ENCODE measurements around the gene FLRT2. TPM values are rescaled to one million over a fixed set of nuclear protein-coding genes. Genes with fewer than 3 reads are reported as not detected.

The FLRT2 gene
- total and polyA plus RNA-seq, 2 of the 4 experiments (the other 2 are of a cell fraction): 10.2 to 13.1 TPM

GRCh38 chr14:85562630-85563029, 32.7 kb downstream of the FLRT2 start:
- no peaks in the 10 kb centered on the region; the same call in 1 of the 2 replicates for H4K20me1 ChIP-seq (ENCODE audit: insufficient read depth, low read length)
- intact Hi-C loops (cut with micrococcal nuclease) (loop anchor here (10.0 kb wide), 1 partner anchor 1232 kb away; no protein-coding TSS in a partner anchor), dilution Hi-C loops (cut with HindIII; ENCODE audit: low sequenced_read_pairs, unreplicated experiment) (no loop called here), in situ Hi-C loops (cut with MboI; ENCODE audit: low sequenced_read_pairs) (no loop called here)
- no peak overlapping the region for H3K56ac ChIP-seq (ENCODE audit: extremely low read depth, insufficient read depth, low read length)
- POLR2A ChIA-PET (ENCODE audit: unreplicated experiment): no interaction called here
- BruUV-seq (replicated peaks): no TSS peak
- no peak overlapping the region for H2AK9ac ChIP-seq (replicated peaks; ENCODE audit: low read depth, low read length, poor library complexity)
- DNase-seq (no peak), ATAC-seq (ENCODE audit: low read depth) (no peak)
- H3K36me3 ChIP-seq (ENCODE audit: control insufficient read depth, insufficient read depth, low read length): peaks cover 4% of the 10 kb centered on the region
- peaks cover 7% of the 10 kb centered on the region for H3K9me1 ChIP-seq (ENCODE audit: insufficient read depth, low read length)
- no peak overlapping the region for H3K9ac ChIP-seq (ENCODE audit: low read depth, low read length)
- H2AFZ ChIP-seq (replicated peaks; ENCODE audit: low read length, poor library complexity): no peak overlapping the region
- no peak overlapping the region for H4K5ac ChIP-seq (ENCODE audit: low read depth, low read length)
- H2AK5ac ChIP-seq (ENCODE audit: low read depth, low read length): no peak overlapping the region
- no peak overlapping the region for H2BK20ac ChIP-seq (ENCODE audit: low read depth, low read length)
- H3K4ac ChIP-seq (ENCODE audit: low read depth, low read length): no peak overlapping the region
- H3K14ac ChIP-seq (replicated peaks; ENCODE audit: low read depth, low read length): no peak overlapping the region
- peaks cover 3 to 5% of the 10 kb centered on the region in 2 experiments; a peak in 1 of 4 replicates for H3K79me1 ChIP-seq (ENCODE audit: low read depth in 1 of 2, low read length in 2 of 2)
- H3K4me3 ChIP-seq (ENCODE audit: insufficient read depth, low read depth, low read length): no peak overlapping the region
- no peak overlapping the region for H2BK15ac ChIP-seq (ENCODE audit: low read depth, low read length)
- no peak overlapping the region for H3K27ac ChIP-seq (ENCODE audit: insufficient read depth, low read length)
- no peak overlapping the region for H4K8ac ChIP-seq (ENCODE audit: low read depth in 2 of 2, low read length in 2 of 2)
- H2BK120ac ChIP-seq (ENCODE audit: low read depth, low read length): no peak overlapping the region
- H3K27me3 ChIP-seq (ENCODE audit: control insufficient read depth, insufficient read depth, low read length): no peaks in the 10 kb centered on the region
- no peak overlapping the region for H2BK5ac ChIP-seq (ENCODE audit: low read depth, low read length, poor library complexity, severe bottlenecking)
- whole genome bisulfite sequencing, 2 experiments (ENCODE audit: extremely low coverage in 2 of 2, insufficient read length in 1 of 2): no CpG with 5 or more reads among the region's 5 CpGs
- no peak overlapping the region for H3K23ac ChIP-seq (ENCODE audit: low read depth, low read length)
- peaks cover 7% of the 10 kb centered on the region for H3K4me1 ChIP-seq (ENCODE audit: control insufficient read depth, insufficient read depth, low read length)
- no peaks in the 10 kb centered on the region for H3K9me3 ChIP-seq (ENCODE audit: control insufficient read depth, insufficient read depth, low read length)
- no peak overlapping the region for H3K18ac ChIP-seq (ENCODE audit: low read depth, low read length)
- TF ChIP-seq SMC3 (IDR thresholded peaks at IDR 0.05; ENCODE audit: low read depth, low read length) (no peak), CEBPB (IDR thresholded peaks at IDR 0.05; ENCODE audit: low read depth, low read length) (peak; percentile 36; the same call in 1 of the 2 replicates), BHLHE40 (IDR thresholded peaks at IDR 0.05; ENCODE audit: low read depth, low read length) (no peak)
- no peak overlapping the region for H4K91ac ChIP-seq (ENCODE audit: insufficient read depth, low read depth, low read length)
- no peak overlapping the region for H3K4me2 ChIP-seq (ENCODE audit: low read depth, low read length)
- CTCF ChIA-PET: no interaction called here
